RWPE1 (cell line): ENCODE measurements around the gene KRTAP10-8.
"Not testable (repeated sequence)": the region's sequence is repeated elsewhere in the genome, so short reads cannot be mapped to it uniquely, and the experiment has no call there.

Experiments
- CTCF ChIA-PET: fragments of 350-600 bp; sonication (Branson Sonifier 250); formaldehyde crosslinking; extraction: SDS; loops from one replicate; lab custom pipeline; 2021; lab: Yijun Ruan, JAX
- POLR2A ChIA-PET: fragments of 400-600 bp; formaldehyde crosslinking; extraction: SDS; loops from one replicate; lab custom pipeline; 2020; ENCODE audit warnings: antibody characterized with exemption; ENCODE audit not compliant: low non-redundant PET; lab: Yijun Ruan, JAX
- DNase-seq: peaks from one replicate; pipeline ENCODE4 v3.0.0; 2012; ENCODE audit warnings: low spot score
- H3K27ac ChIP-seq: fragments of 450-650 bp; 2 replicates; pipeline ENCODE4 v1.5.1; 2017
- TF ChIP-seq, protein P1 (sequence below): fragments of 450-650 bp; conservative IDR thresholded peaks from 2 replicates; pipeline ENCODE4 v1.5.1; 2017; ENCODE audit warnings: low read depth, mild to moderate bottlenecking

The KRTAP10-8 gene

GRCh38 chr21:44654576-44655175 lies 42.8 kb downstream of the KRTAP10-8 start, which contains the start of gene KRTAP12-4:
KRTAP12-4 (minus strand) TSS chr21:44654659; CDS start chr21:44654614, 45 bp downstream.
- DNase-seq = no peak
- ChIA-PET CTCF (no interaction called here), POLR2A (no interaction called here)
- no peak within 1 kb of the TSS for H3K27ac ChIP-seq
- TF ChIP-seq, protein P1, sequence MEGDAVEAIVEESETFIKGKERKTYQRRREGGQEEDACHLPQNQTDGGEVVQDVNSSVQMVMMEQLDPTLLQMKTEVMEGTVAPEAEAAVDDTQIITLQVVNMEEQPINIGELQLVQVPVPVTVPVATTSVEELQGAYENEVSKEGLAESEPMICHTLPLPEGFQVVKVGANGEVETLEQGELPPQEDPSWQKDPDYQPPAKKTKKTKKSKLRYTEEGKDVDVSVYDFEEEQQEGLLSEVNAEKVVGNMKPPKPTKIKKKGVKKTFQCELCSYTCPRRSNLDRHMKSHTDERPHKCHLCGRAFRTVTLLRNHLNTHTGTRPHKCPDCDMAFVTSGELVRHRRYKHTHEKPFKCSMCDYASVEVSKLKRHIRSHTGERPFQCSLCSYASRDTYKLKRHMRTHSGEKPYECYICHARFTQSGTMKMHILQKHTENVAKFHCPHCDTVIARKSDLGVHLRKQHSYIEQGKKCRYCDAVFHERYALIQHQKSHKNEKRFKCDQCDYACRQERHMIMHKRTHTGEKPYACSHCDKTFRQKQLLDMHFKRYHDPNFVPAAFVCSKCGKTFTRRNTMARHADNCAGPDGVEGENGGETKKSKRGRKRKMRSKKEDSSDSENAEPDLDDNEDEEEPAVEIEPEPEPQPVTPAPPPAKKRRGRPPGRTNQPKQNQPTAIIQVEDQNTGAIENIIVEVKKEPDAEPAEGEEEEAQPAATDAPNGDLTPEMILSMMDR = no peak

DNA sequence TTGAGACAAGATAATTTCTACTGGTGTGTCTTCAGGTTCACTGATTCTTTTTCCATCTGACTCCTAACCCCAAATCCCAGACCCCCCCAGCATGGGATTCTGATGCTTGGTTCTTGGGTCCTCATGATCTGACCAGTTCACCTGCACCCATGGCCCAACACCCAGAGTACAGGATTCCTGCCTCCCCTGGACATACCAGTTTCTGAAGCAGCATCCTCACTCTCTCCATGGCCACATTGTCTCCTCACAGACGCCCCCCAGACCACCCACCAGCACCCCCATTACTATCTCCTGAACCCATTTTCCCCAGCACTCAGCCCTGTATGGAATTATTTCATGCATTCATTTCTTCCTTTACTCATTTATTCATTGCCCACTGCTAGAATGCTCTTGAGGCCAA lies 45.0 kb downstream of the KRTAP10-8 start:
- CTCF ChIA-PET = no interaction called here

GRCh38 chr21:44657635-44658540 lies 46.0 kb downstream of the KRTAP10-8 start, which contains the start of gene KRTAP12-3:
KRTAP12-3 (plus strand) TSS chr21:44657932; CDS start chr21:44657980, 48 bp downstream.
- H3K27ac ChIP-seq = no peak within 1 kb of the TSS
- ChIA-PET POLR2A (no interaction called here), CTCF (interaction anchor here (0.7 kb wide), 1 partner anchor 85 kb away, joined by 3 read pairs; no protein-coding TSS in a partner anchor)
- TF ChIP-seq, protein P1 = no peak
- DNase-seq = no peak

More for the DNA sequence above, 45.0 kb downstream of the KRTAP10-8 start:
- no peak for DNase-seq
- POLR2A ChIA-PET = no interaction called here
- H3K27ac ChIP-seq = no peak overlapping the region
- TF ChIP-seq, protein P1 = no peak

DNA sequence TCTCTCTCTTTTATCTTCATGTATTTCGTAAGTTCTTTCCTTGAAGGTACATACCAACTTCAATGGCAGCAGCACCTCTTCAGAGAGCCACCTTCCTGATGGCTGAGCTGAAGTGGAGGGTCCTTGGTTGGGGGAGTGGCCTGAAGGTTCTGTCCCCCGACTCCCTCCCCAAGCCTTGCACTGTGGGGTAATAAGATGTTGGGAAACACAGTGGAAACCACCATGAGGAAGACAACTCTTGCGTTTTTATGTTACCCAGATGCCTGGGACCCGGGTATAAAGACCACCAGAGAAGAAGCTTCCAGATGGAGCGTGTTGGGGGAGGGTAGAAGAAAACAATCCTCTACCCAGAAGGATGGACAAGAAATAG lies 46.6 kb downstream of the KRTAP10-8 start:
- no peak for DNase-seq
- ChIA-PET POLR2A (no interaction called here), CTCF (interaction anchor here (0.6 to 1.0 kb wide), 2 partner anchors 31 to 78 kb away, joined by 3 to 4 read pairs; partner anchors contain the start of gene KRTAP10-9)
- H3K27ac ChIP-seq = no peak overlapping the region
- TF ChIP-seq, protein P1 = no peak

GRCh38 chr21:44658913-44659595 lies 47.2 kb downstream of the KRTAP10-8 start:
- no peak overlapping the region for H3K27ac ChIP-seq
- ChIA-PET CTCF (interaction anchor here (0.6 to 1.0 kb wide), 2 partner anchors 32 to 77 kb away, joined by 3 to 4 read pairs; partner anchors contain the start of gene KRTAP10-9), POLR2A (no interaction called here)
- DNase-seq = no peak
- TF ChIP-seq, protein P1 = no peak

- CTCF ChIA-PET, H3K27ac ChIP-seq, DNase-seq, POLR2A ChIA-PET: not testable (repeated sequence)
Measured at GRCh38 chr21:44661567-44661966, 49.7 kb downstream of the KRTAP10-8 start.
